GM18502 (cell line): ENCODE data around the gene TMEM42.
"Not testable (repeated sequence)": the region's sequence is repeated elsewhere in the genome, so short reads cannot be mapped to it uniquely, and the experiment has no call there.

Source experiments
- ATAC-seq: cut with Tn5 transposase; IDR thresholded peaks from one replicate; pipeline ENCODE4 v1.9.1; 2021; ENCODE audit warnings: mild to moderate bottlenecking; ENCODE audit not compliant: unreplicated experiment, poor library complexity

Gene TMEM42

GRCh38 chr3:44861412-44862225, at the start of gene TMEM42:
TMEM42 (plus strand) TSS chr3:44861912; CDS start chr3:44861925, 13 bp downstream.
- peak; percentile 96 for ATAC-seq

DNA sequence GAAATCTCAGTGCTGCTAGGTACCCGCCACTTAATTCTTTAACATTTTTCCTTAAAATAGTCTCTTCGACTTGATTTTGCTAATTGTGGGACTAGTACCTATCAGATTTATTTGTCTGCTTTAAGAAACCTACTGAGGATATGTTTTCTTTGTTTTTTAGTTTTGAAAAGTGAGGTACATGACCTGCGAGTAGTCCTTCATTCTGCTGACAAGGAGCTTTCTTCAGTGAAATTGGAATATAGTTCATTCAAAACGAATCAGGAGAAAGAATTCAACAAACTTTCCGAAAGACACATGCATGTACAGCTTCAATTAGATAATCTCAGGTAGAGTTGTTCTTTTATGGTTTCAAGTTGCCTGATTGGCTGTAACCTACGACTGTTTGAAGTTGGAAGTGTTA, 47.0 kb upstream of the TMEM42 start:
- ATAC-seq, result no peak

- not testable (repeated sequence) for ATAC-seq
These were observed 45.4 kb upstream of the TMEM42 start for GRCh38 chr3:44816334-44816733.

DNA sequence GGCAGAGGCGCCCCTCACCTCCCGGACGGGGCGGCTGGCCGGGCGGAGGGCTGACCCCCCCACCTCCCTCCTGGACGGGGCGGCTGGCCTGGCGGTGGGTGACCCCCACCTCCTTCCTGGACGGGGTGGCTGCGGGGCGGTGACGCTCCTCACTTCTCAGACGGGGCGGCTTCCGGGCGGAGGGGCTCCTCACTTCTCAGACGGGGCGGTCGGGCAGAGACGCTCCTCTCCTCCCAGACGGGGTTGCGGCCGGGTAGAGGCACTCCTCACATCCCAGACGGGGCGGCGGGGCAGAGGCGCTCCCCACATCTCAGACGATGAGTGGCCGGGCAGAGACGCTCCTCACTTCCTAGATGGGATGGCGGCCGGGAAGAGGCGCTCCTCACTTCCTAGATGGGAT, 40.5 kb upstream of the TMEM42 start:
- not testable (repeated sequence) for ATAC-seq

DNA sequence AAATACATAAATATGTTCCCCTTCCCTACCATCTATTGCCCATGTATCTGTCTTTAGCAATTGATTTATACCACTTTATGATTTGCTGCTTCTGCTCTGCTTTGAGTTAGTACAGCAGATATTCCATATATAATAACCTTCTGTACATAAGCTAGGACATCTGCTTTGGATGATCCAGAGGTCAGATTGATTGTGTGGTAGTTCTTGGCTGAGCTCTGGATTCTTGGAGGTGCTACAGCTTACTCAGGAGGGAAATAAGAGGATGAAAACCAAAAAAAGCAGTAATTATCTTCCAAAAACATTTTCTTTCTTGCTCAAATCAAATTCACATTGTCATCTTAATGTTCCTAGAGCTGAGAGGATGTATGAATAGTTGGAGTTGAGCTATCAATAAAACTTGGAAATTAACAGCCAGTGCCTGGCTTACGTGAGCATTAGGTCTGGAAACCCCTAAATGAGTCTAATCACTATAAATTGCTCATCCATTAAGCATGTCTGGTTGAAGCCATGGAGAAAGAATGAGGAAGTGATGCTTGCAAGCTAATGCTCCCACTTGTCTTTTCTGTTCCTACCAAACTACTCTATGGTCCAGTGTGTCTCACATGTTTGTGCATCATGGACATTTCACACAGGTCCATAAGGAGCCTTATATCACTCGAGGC, 36.3 kb upstream of the TMEM42 start:
- ATAC-seq, result no peak

DNA sequence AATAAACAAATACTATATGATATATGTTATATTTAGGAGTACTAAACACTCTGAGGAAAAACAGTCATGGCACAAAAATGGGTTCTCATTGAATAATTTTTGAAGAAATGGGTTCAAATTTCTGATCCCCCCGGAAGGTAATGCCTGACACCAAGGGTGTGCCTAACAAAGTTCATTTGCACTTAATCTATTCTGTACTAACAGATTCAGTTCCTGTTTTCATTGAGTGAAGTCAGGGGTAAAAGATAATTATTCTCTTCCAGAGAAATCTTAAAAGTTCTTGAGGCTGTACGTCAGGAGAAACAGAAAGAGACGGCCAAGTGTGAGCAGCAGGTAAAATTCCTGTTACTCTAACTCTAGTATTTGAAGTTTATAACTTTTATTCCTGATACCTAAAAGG, 34.5 kb upstream of the TMEM42 start:
- no peak for ATAC-seq

DNA sequence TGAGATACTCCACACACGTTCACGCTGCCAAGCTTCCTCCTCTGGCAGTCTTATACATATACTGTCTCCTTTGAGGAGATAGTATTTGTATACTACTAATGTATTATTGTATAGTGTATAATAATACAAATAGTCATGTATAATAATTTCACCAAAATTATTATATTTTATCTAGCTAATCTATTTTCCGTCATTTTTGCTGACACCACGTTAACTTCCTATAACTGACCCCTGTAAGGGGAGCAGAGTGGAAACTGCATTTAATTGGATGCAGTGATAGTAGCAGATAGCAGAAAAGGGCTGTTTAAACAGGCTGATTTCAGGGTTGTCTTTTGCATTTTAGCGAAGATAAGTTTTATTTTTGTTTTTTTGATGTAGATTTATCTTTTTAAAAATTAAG, 30.5 kb upstream of the TMEM42 start:
- ATAC-seq, result no peak

- no peak for ATAC-seq
These were observed 29.7 kb upstream of the TMEM42 start for GRCh38 chr3:44832032-44832431.

DNA sequence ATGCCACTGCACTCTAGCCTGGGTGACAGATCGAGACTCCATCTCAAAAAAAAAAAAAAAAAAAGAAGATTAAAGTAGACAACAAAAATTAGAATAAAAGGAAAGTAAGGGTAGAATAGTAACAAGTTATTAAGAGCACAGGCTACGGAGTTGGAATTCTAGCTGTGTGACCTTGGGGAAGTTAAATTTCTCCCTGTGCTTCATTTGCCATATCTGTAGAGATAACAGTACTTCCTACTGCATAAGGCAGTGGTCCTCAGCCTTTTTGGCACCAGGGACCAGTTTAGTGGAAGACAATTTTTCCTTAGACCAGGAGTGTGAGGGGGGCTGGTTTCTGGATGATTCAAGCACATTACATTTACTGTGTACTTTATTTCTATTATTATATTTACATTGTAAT, 28.7 kb upstream of the TMEM42 start:
- no peak for ATAC-seq

GRCh38 chr3:44833394-44833793, 28.3 kb upstream of the TMEM42 start:
- ATAC-seq, result no peak

- no peak for ATAC-seq
These were observed 26.0 kb upstream of the TMEM42 start for GRCh38 chr3:44835684-44836083.

- ATAC-seq, result no peak
These were observed 19.3 kb upstream of the TMEM42 start for GRCh38 chr3:44842376-44842775.

DNA sequence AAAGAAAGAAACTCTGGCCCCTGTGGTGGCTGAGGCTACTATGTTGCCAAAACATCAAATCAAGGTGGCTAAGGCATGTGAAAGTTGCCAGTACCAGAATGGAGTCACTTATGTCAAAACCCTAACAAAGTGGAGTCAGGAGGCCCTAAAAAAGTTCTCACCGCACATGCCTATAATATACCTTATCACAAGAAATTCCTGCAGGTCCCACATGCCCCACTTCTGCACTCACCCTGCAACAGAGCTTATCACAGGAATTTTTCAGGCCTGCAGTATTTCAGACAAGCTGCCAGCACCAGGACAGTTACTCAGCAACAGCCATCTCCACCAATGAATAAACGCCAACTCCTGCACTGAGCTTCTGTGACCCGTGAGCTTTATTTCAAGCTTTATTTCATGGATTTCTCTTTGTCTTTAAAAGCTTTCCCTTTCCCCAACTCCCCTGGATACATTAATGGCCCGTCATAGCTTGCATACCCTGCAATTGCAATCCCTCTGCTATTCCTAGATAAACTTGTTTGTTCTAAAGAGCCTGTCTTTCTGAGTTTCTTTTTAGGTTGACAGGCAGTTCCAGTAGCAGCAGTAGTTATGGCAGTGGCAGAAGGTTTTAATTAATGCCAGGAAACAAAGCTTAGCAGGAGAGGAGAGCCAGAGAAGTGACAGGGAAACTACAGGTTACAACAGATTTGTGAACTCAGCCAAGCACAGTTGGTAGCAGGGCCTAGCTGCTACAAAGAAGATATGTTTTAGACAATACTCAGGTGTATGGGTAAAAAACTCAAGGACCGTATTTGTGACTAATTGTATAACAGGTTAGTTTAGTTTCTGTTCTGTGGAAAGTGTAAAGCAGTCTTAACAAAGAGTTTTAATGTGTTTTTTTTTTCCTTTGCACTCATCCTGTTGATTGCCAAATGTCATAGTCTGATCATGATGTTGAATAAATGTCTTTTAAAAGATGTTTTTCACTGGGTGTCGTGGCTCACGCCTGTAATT, 15.9 kb upstream of the TMEM42 start:
- no peak for ATAC-seq

DNA sequence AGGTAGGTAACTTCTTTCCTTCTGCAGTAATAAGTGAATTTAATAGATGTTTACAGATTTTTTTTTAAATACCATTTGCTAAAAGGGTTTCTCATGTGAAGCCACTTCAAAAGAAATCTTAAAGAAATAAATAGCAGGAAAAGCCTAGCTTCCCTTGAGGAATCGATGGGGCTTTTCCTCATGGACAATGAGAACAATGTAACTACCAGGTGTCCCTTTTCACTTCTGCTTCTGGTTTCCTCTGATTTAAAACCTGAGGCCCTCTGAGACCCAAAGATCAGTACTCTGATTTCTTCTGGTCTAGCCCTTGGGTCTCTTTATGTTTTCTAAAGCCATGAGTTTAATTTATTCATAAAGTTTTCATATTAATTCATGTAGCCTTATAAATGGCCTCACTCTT, 13.1 kb upstream of the TMEM42 start:
- no peak for ATAC-seq

DNA sequence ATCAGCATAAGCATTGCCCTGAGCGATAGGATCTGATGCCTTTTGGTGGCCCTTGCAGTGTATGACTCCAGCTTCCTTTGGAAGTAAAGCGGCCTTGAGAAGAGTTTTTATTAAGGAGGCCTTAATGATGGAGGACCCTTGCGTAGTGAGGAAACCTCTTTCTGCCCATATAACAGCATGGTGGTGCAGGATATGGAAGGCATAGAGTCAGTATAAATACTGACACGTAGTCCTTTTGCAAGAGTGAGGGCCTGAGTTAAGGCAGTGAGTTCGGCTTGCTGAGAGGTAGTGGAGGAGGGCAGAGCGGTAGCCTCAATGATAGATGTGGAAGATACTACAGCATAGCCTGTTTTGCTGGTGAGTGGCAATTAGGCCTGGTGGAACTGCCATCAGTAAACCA, 5.0 kb upstream of the TMEM42 start:
- ATAC-seq, result not testable (repeated sequence)

DNA sequence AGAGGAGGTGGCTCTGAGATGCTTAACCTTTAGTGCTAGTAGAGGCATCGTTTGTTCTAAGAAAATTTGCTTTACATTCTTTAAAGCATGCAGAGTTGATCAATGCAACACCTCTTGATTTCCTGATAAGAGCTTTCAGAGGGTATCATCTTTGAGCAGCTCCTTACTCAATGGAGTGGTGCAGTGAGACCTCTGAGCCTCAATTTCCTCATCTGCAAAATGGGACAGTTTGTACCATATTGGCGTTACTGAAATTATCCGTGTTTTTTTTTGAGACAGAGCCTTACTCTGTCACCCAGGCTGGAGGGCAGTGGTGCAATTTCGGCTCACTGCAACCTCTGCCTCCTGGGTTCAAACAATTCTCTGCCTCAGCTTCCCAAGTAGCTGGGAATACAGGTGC, 1.6 kb upstream of the TMEM42 start:
- ATAC-seq, result no peak

DNA sequence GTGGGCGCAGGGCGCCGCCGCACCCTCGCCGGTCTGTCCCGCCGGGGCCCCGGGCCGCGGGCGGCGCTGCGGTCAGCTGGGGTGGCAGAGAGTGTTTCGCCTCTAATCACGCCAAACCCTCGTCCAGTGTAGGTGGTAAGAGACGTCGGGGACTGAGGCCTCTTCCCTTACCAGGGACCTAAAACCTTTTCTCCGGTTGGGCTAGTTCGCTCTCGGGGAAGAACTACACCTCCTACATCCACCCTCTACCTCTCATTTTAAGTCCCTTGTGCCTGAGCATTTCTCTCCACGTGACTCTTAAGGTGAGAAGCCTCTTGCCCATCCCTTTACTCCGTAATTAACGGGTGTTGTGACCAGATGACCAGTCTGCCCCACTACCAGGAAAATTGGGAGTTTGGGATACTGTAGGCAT, 520 bp downstream of the TMEM42 start:
- ATAC-seq, result peak; percentile 38

DNA sequence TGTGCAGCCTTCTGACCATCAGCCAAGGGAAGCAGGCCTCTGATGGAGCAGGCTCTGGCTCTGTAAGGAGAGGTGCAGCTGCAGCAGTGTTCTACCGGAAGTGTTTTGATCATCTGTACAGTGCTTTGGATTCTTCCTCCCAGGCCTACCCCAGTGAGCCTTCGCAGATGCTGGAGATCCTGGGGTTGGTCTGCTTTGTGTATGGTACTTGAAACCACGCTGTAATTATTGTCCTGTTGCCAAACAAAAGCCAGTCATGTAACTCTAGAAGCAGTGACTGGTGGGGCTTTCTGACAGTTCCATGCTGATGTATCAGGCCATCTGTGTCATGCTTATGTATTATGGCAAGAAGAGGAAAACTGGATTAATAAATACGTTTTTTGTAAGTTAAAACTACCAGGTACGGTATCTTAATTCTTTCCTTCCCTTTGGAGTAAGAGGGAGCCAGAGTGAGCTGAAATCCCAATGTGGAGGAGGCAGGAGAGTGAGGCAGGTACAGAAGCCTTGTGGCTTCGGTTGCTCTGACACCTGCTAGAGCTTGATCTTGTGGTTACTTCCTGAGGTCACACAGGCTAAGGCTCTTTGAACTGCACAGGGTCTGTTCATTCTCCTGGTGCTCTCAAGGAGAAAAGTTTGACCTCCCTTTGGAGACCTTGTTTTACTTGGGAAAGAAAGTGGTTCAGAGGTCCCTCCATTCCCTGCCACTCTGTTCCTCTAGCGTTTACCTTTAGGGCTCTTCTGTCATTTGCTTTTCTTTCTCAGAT, 3.7 kb downstream of the TMEM42 start:
- ATAC-seq, result no peak

DNA sequence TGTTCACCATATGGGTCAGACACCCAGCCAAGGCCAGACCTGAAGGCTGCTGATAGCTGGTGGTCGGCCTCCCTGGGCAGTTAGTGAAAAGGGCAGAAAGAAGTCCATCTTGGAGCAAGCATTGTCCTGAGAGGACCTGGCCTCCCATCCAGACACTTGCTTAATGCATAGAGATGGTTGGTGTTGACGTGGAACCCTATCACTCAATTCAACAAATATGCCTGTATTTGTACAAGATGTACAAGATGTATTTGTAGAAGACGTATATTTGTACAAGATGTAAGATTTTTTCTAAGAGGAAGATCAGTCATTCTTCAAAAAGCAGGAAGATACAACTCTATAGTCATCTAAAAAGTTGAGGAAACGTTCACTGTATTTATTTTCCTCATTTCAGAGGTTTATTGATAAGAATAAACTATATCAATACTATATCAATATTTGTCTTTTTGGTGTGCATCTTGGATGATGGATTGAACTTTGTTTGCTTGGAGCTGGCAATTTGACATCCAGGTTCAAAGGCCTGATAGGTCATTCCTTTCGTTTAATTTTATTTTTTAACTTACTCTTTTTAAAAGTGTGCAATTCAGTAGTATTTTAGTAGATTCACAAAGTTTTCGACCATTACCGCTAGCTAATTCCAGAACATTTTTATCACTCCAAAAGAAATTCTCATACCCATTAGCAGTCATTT, 5.9 kb downstream of the TMEM42 start:
- no peak for ATAC-seq
